ENCODE measurements around the gene GAL3ST2.
"Not testable (repeated sequence)": the region's sequence is repeated elsewhere in the genome, so short reads cannot be mapped to it uniquely, and the experiment has no call there.

Gene GAL3ST2

DNA sequence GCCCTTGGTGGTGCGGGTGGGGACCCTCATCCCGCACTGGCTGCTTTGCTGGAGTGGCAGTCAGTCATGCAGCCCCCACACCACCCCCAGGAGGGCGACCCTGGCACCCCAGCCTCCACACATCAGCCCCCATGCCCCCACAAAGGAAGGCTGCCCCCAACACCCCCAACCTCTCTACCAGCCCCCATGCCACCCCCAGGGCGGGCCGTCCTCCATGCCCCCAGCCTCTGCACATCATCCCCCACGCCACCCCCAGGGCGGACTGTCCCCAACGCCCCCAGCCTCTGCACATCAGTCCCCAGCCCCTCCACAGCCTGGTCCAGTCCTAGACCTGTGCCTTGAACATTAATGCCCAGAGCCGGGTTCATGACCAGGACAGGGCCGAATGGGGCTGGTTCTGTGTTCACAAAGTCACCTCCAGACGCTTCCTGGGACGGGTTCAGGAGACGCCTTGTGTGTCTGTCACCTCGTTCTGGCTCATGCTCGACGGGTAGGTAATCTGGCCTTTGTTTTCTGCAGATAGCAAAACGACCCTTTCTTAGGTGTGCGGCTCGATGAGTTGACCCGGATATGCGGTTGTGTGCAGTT lies 23.8 kb upstream of the GAL3ST2 start:
- TF ChIP-seq, protein P1, sequence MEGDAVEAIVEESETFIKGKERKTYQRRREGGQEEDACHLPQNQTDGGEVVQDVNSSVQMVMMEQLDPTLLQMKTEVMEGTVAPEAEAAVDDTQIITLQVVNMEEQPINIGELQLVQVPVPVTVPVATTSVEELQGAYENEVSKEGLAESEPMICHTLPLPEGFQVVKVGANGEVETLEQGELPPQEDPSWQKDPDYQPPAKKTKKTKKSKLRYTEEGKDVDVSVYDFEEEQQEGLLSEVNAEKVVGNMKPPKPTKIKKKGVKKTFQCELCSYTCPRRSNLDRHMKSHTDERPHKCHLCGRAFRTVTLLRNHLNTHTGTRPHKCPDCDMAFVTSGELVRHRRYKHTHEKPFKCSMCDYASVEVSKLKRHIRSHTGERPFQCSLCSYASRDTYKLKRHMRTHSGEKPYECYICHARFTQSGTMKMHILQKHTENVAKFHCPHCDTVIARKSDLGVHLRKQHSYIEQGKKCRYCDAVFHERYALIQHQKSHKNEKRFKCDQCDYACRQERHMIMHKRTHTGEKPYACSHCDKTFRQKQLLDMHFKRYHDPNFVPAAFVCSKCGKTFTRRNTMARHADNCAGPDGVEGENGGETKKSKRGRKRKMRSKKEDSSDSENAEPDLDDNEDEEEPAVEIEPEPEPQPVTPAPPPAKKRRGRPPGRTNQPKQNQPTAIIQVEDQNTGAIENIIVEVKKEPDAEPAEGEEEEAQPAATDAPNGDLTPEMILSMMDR (conservative IDR thresholded peaks at IDR 0.05; ENCODE audit: low read depth, low read length) = no peak
- H3K4me3 ChIP-seq (ENCODE audit: low read depth, low read length) = no peak overlapping the region
- DNase-seq (ENCODE audit: low read depth) = no peak

DNA sequence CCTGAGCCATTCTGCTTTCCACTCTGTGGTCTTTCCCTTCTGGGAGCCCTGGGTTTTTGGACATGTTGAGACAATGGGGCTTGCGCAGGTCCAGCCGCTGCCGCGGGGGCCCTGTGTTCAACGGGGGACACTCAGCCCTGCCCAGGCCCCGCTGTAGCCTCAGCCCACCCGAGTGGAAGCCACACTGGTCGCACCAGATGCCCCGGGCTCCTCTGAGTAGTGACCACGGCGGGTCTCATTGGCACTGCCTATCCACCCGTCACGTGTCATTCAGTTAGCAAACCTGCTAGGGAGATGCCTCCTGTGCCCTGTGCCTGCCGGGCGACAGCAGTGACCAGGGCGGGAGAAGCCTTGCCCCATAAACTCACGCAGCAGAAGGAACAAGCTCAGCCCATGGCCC lies 23.1 kb upstream of the GAL3ST2 start:
- no peak overlapping the region for H3K4me3 ChIP-seq (ENCODE audit: low read depth, low read length)
- no peak for DNase-seq (ENCODE audit: low read depth)
- TF ChIP-seq, protein P1 (conservative IDR thresholded peaks at IDR 0.05; ENCODE audit: low read depth, low read length) = no peak

DNA sequence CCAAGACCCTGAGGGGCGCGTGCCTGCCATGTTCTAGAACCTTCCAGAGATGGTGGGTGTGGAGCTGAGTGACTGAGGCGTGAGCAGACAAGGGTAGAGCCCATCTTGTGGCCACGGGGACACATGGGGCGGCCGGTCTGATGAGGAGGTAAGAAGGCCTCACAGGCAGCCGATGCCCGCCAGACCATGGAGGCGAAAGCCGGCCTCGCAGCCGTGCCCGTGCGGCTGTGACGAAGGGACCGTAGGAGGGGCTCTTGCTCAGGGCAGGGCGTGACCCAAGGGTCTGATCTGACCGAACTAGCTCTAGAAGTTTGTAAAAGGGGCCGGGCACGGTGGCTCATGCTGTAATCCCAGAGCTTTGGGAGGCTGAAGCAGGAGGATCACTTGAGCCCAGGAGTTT lies 22.6 kb upstream of the GAL3ST2 start:
- TF ChIP-seq, protein P1 (conservative IDR thresholded peaks at IDR 0.05; ENCODE audit: low read depth, low read length) = no peak
- DNase-seq (ENCODE audit: low read depth) = no peak
- no peak overlapping the region for H3K4me3 ChIP-seq (ENCODE audit: low read depth, low read length)

DNA sequence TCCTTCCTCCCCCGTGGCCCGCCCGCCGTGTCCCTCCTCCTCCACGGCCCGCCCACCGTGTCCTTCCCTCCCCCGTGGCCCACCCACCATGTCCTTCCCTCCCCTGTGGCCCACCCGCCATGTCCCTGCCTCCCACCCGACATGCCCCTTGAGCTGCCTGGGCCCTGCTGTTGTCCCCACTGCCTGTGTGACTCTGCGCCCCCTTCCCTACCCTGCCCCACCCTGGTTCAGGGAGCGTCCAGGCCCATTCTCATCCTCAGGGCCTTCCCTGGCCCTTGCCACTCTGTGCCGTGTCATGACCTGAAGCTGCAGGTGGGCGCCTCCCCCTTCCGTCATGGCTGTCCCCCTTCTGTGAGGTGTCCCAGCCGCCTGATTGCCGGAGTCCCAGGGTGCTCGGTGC lies 21.5 kb upstream of the GAL3ST2 start:
- TF ChIP-seq, protein P1 (conservative IDR thresholded peaks at IDR 0.05; ENCODE audit: low read depth, low read length) = no peak
- no peak for DNase-seq (ENCODE audit: low read depth)
- no peak overlapping the region for H3K4me3 ChIP-seq (ENCODE audit: low read depth, low read length)

DNA sequence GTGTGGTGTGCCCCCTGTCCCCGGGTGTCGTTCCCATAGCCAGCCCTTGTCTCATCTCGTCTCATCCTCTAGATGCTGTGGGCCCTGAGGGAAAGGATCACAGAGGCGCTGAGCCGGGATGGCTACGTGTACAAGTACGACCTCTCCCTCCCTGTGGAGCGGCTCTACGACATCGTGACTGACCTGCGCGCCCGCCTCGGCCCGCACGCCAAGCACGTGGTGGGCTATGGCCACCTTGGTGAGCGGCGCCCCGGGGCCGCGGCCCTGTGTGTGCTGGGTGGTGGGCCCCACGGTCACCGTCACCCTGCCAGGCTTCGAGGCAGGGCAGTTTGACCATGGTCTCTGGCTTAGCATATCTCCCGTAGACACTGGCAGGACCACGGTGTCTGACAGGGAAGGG lies 20.8 kb upstream of the GAL3ST2 start:
- TF ChIP-seq, protein P1 (conservative IDR thresholded peaks at IDR 0.05; ENCODE audit: low read depth, low read length) = no peak
- no peak overlapping the region for H3K4me3 ChIP-seq (ENCODE audit: low read depth, low read length)
- DNase-seq (ENCODE audit: low read depth) = no peak

DNA sequence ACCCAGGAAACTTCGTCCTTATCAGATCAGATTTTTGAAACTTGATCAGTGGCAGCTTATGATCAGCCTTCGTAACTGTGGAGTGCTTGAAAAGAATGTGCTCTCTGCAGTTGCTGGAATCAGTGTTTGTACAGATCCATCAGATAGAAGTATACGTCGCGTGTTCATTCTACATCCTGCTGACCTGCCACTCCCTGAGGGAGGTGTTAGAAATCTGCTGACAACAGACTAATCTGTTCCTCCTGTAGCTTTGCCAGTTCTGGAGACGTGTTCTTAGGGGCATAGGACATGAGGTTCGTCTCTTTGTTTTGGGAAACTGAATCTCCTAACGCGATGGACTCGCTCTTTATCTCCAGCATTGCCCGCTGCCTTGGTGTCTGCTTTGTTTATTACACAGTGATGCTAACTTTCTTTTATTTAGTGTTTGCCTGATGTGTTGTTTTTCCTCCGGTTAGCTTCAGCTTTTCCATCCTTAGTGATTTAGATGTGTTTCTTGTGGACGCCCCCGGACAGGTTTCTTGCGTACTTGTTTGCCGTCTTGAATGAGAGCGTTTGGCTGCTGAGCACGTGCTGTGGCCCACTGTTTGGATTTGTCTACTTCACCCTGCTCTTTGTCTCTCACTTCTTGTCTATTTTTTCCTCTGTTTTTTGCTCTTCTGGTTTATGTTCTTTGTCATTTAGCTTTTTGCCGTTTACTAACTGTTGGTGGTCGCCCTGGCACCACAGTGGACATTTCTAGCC lies 17.4 kb upstream of the GAL3ST2 start:
- TF ChIP-seq, protein P1 (conservative IDR thresholded peaks at IDR 0.05; ENCODE audit: low read depth, low read length) = no peak
- H3K4me3 ChIP-seq (ENCODE audit: low read depth, low read length) = no peak overlapping the region
- peak; percentile 31 for DNase-seq (ENCODE audit: low read depth)

DNA sequence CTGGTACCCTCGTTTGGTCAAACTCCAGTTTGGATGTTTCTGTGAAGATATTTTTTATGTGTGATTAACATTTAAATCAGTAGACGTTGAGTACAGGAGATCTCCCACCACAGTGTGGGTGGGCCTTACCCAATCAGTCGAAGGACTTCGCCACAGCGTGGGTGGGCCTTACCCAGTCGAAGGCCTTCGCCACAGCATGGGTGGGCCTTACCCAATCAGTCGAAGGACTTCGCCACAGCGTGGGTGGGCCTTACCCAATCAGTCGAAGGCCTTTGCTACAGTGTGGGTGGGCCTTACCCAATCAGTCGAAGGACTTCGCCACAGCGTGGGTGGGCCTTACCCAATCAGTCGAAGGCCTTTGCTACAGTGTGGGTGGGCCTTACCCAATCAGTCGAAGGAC lies 16.7 kb upstream of the GAL3ST2 start:
- not testable (repeated sequence) for DNase-seq (ENCODE audit: low read depth); H3K4me3 ChIP-seq (ENCODE audit: low read depth, low read length)

Measured in choroid plexus epithelial cell (primary cell).